Superior temporal gyrus (tissue), 1 donor: ENCODE data around the gene ITPKA.
"Not testable (repeated sequence)": the region's sequence is repeated elsewhere in the genome, so short reads cannot be mapped to it uniquely, and the experiment has no call there.

Experiments used
- DNase-seq: peaks from one replicate; pipeline ENCODE4 v3.0.0-alpha.2; 2016; ENCODE audit errors: extremely low spot score

Gene ITPKA

GRCh38 chr15:41493205-41493901 lies at the start of gene ITPKA:
TSS of gene ITPKA (plus strand) at chr15:41493874. CDS start at chr15:41493928, 54 bp downstream.
- no peak for DNase-seq

- no peak for DNase-seq
Observed at GRCh38 chr15:41445399-41445798, 48.3 kb upstream of the ITPKA start.

- DNase-seq: no peak
Observed at GRCh38 chr15:41462084-41462795, 31.4 kb upstream of the ITPKA start.

GRCh38 chr15:41464889-41465580 lies 28.6 kb upstream of the ITPKA start:
- no peak for DNase-seq

- peak; percentile 73 for DNase-seq
Observed at GRCh38 chr15:41465822-41466421, 27.8 kb upstream of the ITPKA start.

- no peak for DNase-seq
Observed at GRCh38 chr15:41466711-41467110, 27.0 kb upstream of the ITPKA start.

GRCh38 chr15:41469644-41470043 lies 24.0 kb upstream of the ITPKA start:
- DNase-seq: not testable (repeated sequence)

GRCh38 chr15:41473418-41473817 lies 20.3 kb upstream of the ITPKA start:
- DNase-seq: no peak

GRCh38 chr15:41474436-41474835 lies 19.2 kb upstream of the ITPKA start:
- DNase-seq: no peak

- DNase-seq: no peak
Observed at GRCh38 chr15:41474941-41475340, 18.7 kb upstream of the ITPKA start.

GRCh38 chr15:41476416-41477048 lies 17.1 kb upstream of the ITPKA start:
- DNase-seq: no peak

GRCh38 chr15:41480396-41481140 lies 13.1 kb upstream of the ITPKA start:
- no peak for DNase-seq

- DNase-seq: no peak
Observed at GRCh38 chr15:41482110-41482877, 11.4 kb upstream of the ITPKA start.

GRCh38 chr15:41483115-41483514 lies 10.6 kb upstream of the ITPKA start:
- no peak for DNase-seq

GRCh38 chr15:41483519-41483918 lies 10.2 kb upstream of the ITPKA start:
- no peak for DNase-seq

GRCh38 chr15:41484937-41485625 lies 8.6 kb upstream of the ITPKA start:
- DNase-seq: no peak

GRCh38 chr15:41486286-41486685 lies 7.4 kb upstream of the ITPKA start:
- no peak for DNase-seq

GRCh38 chr15:41487381-41487780 lies 6.3 kb upstream of the ITPKA start:
- DNase-seq: no peak

- DNase-seq: no peak
Observed at GRCh38 chr15:41487802-41488201, 5.9 kb upstream of the ITPKA start.

- DNase-seq: no peak
Observed at GRCh38 chr15:41489641-41490040, 4.0 kb upstream of the ITPKA start.
